Measurements from ENCODE around the gene PALM.

DNA sequence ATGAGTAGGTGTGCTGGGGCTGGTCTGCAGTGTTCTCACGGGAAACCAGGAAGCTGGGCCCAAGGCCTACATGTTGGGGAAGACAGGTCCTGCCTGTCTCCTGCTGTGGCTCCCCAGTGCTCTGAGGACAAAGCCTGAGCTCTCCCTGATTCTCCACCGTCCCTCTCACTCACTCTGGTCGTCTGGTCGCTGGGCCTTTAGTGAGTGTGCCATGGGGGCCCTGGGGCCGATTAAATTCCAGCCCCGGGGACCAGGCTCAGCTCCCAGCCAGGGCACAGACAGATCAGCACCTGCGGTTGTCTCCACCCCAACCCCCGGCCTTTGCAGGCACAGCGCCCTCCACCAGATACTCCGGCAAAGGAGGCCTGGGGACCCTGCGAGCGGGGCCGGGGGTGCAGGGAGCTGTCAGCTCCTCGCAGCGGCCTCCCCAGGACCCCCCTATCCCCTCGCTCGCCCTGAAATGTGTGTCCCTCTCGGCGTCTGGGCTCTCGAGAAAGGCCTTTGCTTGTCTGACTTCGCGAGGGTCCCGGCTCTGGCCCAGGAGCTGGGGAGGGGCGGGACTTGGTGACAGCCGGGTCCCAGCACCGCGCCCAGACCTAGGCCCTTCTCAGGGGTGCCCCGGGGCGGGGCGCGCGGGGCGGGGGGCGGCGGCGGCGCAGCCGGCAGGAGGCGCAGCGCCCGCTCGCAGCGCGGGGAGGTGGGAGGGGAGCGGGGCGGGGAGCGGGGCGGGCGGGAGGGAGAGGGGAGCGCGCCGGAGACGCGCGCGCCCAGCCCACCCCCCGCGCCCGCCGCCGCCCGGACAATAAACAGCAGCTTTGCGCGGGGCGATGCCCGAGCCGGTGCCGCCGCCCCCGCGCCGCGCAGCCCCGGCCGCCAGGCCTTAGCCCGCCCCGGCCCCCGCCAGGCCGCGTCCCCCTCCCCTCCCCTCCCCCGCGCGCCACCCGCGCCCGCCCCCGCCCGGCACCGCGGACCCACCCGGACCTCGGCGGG is at the start of gene PALM:
- TF ChIP-seq, protein P1, sequence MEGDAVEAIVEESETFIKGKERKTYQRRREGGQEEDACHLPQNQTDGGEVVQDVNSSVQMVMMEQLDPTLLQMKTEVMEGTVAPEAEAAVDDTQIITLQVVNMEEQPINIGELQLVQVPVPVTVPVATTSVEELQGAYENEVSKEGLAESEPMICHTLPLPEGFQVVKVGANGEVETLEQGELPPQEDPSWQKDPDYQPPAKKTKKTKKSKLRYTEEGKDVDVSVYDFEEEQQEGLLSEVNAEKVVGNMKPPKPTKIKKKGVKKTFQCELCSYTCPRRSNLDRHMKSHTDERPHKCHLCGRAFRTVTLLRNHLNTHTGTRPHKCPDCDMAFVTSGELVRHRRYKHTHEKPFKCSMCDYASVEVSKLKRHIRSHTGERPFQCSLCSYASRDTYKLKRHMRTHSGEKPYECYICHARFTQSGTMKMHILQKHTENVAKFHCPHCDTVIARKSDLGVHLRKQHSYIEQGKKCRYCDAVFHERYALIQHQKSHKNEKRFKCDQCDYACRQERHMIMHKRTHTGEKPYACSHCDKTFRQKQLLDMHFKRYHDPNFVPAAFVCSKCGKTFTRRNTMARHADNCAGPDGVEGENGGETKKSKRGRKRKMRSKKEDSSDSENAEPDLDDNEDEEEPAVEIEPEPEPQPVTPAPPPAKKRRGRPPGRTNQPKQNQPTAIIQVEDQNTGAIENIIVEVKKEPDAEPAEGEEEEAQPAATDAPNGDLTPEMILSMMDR (IDR thresholded peaks at IDR 0.05 in 2 of 3, conservative IDR thresholded peaks at IDR 0.05 in 1 of 3; ENCODE audit: control insufficient read depth in 2 of 3, extremely low read depth in 1 of 3, insufficient read depth in 1 of 3, low read depth in 3 of 3, low read length in 3 of 3), result no peak
- TF ChIP-seq ESRRA (IDR thresholded peaks at IDR 0.05; ENCODE audit: low read length) (no peak), KDM1A (IDR thresholded peaks at IDR 0.05; ENCODE audit: borderline replicate concordance) (no peak)
- TF ChIP-seq, protein P2, sequence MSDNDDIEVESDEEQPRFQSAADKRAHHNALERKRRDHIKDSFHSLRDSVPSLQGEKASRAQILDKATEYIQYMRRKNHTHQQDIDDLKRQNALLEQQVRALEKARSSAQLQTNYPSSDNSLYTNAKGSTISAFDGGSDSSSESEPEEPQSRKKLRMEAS (IDR thresholded peaks at IDR 0.05; ENCODE audit: low read depth, low read length), result no peak
